Measurements from ENCODE around the gene CATSPERE.
A peak's percentile ranks its signal among the peaks of the same experiment; 100 is the strongest.

The CATSPERE gene

GRCh38 chr1:244447552-244447951 is 13.5 kb upstream of the CATSPERE start:
- no peak for TF ChIP-seq CTCF (IDR thresholded peaks at IDR 0.05; ENCODE audit: low read depth, low read length, missing control alignments)
- no peak overlapping the region for H3K4me3 ChIP-seq (ENCODE audit: low read depth, low read length)
- in situ Hi-C loops (cut with HindIII; ENCODE audit: low sequenced_read_pairs) = no loop called here
- no peak for DNase-seq (ENCODE audit: low read depth)

GRCh38 chr1:244448279-244449036 is 12.6 kb upstream of the CATSPERE start:
- TF ChIP-seq CTCF (IDR thresholded peaks at IDR 0.05; ENCODE audit: low read depth, low read length, missing control alignments) = no peak
- DNase-seq (ENCODE audit: low read depth) = no peak
- H3K4me3 ChIP-seq (ENCODE audit: low read depth, low read length) = no peak overlapping the region
- in situ Hi-C loops (cut with HindIII; ENCODE audit: low sequenced_read_pairs) = no loop called here

GRCh38 chr1:244449936-244450508 is 11.1 kb upstream of the CATSPERE start:
- DNase-seq (ENCODE audit: low read depth) = no peak
- in situ Hi-C loops (cut with HindIII; ENCODE audit: low sequenced_read_pairs) = no loop called here
- no peak for TF ChIP-seq CTCF (IDR thresholded peaks at IDR 0.05; ENCODE audit: low read depth, low read length, missing control alignments)
- peak overlapping the region; percentile 81 for H3K4me3 ChIP-seq (ENCODE audit: low read depth, low read length)

GRCh38 chr1:244450597-244451538 is 10.2 kb upstream of the CATSPERE start:
- H3K4me3 ChIP-seq (ENCODE audit: low read depth, low read length) = peak overlapping the region; percentile 81
- no peak for TF ChIP-seq CTCF (IDR thresholded peaks at IDR 0.05; ENCODE audit: low read depth, low read length, missing control alignments)
- no peak for DNase-seq (ENCODE audit: low read depth)
- in situ Hi-C loops (cut with HindIII; ENCODE audit: low sequenced_read_pairs) = no loop called here

- no peak for TF ChIP-seq CTCF (IDR thresholded peaks at IDR 0.05; ENCODE audit: low read depth, low read length, missing control alignments)
- in situ Hi-C loops (cut with HindIII; ENCODE audit: low sequenced_read_pairs) = no loop called here
- peak within 1 kb of the TSS; percentile 81 for H3K4me3 ChIP-seq (ENCODE audit: low read depth, low read length)
- no peak for DNase-seq (ENCODE audit: low read depth)
These were observed 9.5 kb upstream of the CATSPERE start, which contains the start of gene ADSS2 for GRCh38 chr1:244451539-244451950. Gene ADSS2, minus strand, starts transcription at chr1:244451909. Its CDS starts 92 bp downstream, at chr1:244451817.

Data from astrocyte of the cerebellum (primary cell).